GM10248 (cell line): Measurements from ENCODE around the gene ADGRA1.

Experiments
- CTCF ChIA-PET: fragments of 300-600 bp; sonication (Branson Sonifier 250); formaldehyde crosslinking; extraction: SDS; loops from one replicate; lab custom pipeline; 2021; ENCODE audit warnings: antibody characterized with exemption; lab: Yijun Ruan, JAX
- POLR2A ChIA-PET: fragments of 350-650 bp; sonication (Branson Sonifier 250); formaldehyde crosslinking; extraction: SDS; loops from one replicate; lab custom pipeline; 2020; ENCODE audit warnings: antibody characterized with exemption; lab: Yijun Ruan, JAX
- DNase-seq: peaks from one replicate; pipeline ENCODE4 v3.0.0; 2012; ENCODE audit errors: extremely low spot score
- CTCF ChIP-seq: IDR thresholded peaks from 2 replicates; pipeline ENCODE4 v1.5.1; 2012; ENCODE audit warnings: mild to moderate bottlenecking, low read depth; ENCODE audit errors: extremely low read depth, missing control alignments, control extremely low read depth

ADGRA1 gene

DNA sequence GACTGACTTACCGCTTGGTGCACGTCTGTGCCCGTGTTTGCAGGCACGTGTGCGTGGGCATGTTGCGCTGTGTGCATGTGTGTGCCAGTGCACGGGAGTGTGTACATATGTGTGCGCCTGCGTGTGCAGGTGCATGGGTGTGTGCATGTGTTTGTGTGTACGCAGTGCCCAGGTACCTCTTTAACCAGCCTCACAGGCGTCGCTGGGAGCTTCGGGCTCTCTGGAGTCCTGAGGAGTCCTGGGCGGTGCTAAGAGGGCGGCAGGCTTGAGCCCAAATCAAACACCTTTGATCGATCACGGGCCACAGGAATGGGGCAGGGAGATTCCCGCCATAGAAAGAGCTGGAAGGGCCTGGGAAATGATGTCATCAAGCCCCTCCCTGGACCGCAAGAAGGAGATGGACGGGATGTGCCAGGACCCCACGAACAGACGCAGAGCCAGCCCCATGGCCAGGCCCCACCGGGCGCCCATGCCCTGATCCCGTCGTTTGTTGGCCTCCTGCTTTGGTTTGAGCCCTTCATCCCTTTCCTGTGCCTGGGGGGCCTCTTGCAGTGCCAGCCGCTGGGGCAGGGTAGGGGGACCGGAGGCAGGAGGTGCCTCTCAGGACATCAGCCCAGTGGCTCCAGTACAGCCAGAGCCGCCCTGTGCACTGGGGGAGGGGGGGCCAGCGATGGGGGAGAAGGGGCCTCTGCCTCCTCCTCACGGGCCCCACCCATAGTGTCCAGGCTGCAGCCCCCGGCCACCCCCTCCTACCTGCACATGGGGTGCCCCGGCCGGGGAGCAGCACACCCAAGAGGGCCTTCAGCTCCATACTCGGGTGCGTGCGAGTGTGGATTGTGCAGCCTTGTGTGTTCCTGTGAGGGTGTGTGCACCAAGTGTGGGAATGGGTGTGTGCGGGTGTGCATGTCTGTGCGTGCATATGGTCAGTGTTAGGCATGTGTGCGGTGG is 78.1 kb downstream of the ADGRA1 start:
- no peak for DNase-seq
- TF ChIP-seq CTCF: no peak
- CTCF ChIA-PET: no interaction called here
- POLR2A ChIA-PET: no interaction called here

GRCh38 chr10:133166504-133166827 is 78.7 kb downstream of the ADGRA1 start:
- POLR2A ChIA-PET: no interaction called here
- CTCF ChIA-PET: no interaction called here

DNA sequence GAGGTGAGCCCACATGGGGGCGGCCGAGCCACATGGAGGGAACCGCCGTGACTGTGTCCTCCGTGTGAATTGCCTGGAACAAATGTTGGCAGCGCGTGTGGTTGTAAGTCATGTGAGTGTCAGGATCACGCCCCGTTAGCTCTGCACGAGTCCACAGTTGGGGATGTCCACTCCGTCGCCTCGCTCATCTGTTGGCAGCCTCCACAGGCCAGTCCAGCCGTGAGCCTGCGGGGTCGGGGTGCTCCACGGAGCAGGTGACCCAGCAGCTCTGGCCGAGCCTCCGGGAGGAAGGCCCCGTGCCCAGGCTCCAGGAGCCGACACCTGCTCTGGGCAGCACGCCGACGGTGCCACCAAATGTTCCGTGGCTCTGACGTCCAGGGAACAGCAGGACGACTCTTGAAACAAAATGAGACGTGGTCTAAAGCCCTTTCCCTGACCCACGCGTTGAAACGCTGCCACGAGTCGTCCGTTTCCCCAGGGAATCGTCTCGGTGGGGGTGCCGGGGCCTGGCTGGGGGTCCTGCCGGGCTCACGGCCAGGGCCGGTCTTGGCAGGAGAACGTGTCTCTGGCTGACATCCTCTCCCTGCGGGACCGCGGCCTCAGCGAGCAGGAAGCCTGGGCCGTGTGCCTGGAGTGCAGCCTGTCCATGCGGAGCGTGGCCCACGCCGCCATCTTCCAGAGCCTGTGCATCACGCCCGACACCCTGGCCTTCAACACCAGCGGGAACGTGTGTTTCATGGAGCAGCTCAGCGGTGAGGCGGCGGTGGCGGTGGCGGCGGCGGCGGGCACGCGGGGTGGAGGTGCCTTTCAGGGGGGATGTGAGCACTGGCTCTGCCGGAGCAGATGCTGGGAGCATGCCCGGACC is 79.3 kb downstream of the ADGRA1 start:
- TF ChIP-seq CTCF: no peak
- POLR2A ChIA-PET: no interaction called here
- no peak for DNase-seq
- CTCF ChIA-PET: no interaction called here

More at GRCh38 chr10:133166504-133166827, 78.7 kb downstream of the ADGRA1 start:
- TF ChIP-seq CTCF: no peak
- DNase-seq: no peak

GRCh38 chr10:133167693-133168616 is 80.2 kb downstream of the ADGRA1 start:
- ChIA-PET CTCF (no interaction called here), POLR2A (no interaction called here)
- no peak for TF ChIP-seq CTCF
- no peak for DNase-seq

- CTCF ChIA-PET: no interaction called here
- TF ChIP-seq CTCF: no peak
- DNase-seq: no peak
- POLR2A ChIA-PET: no interaction called here
These were observed 80.9 kb downstream of the ADGRA1 start for GRCh38 chr10:133168617-133169031.
